GM20431 (cell line): ENCODE data around the gene TECPR2.
"Not testable (repeated sequence)": the region's sequence is repeated elsewhere in the genome, so short reads cannot be mapped to it uniquely, and the experiment has no call there.

Experiments used
- in situ Hi-C: fragments of 300-500 bp; cut with MseI, MboI; formaldehyde crosslinking; loops from one replicate; pipeline ENCODE4 v1.15.0; 2020; ENCODE audit warnings: low sequenced_read_pairs; ENCODE audit not compliant: unreplicated experiment

TECPR2 gene

GRCh38 chr14:102362545-102363181 lies at the start of gene TECPR2, which contains the start of gene CINP:
TSS of gene TECPR2 (plus strand) at chr14:102362941. CDS start at chr14:102376722, 13,781 bp downstream.
TSS of gene CINP (minus strand) at chr14:102362890. CDS start at chr14:102362851, 39 bp downstream.
- in situ Hi-C loops, result no loop called here

GRCh38 chr14:102314242-102315011 lies 48.3 kb upstream of the TECPR2 start:
- in situ Hi-C loops, result no loop called here

DNA sequence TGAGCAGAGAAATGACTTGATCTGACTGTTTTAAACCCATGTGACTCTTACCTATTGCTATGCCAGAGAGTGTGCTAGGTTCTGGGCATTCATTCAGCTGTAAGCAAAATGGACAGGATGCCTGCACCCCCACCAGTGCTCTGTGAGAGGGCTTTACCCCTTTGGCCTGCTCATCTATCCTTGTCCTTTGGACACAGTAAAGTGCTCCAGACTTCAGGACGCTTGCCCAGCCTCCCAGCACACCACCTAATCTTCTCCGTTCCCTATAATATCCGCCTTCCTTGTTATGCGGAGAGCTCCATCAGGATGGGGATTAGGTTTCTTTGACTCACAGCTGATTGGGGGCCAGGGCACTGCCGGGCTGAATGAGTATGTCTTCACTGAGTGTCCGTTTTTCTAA lies 47.6 kb upstream of the TECPR2 start:
- in situ Hi-C loops, result no loop called here

GRCh38 chr14:102316338-102316742 lies 46.4 kb upstream of the TECPR2 start:
- in situ Hi-C loops, result no loop called here

DNA sequence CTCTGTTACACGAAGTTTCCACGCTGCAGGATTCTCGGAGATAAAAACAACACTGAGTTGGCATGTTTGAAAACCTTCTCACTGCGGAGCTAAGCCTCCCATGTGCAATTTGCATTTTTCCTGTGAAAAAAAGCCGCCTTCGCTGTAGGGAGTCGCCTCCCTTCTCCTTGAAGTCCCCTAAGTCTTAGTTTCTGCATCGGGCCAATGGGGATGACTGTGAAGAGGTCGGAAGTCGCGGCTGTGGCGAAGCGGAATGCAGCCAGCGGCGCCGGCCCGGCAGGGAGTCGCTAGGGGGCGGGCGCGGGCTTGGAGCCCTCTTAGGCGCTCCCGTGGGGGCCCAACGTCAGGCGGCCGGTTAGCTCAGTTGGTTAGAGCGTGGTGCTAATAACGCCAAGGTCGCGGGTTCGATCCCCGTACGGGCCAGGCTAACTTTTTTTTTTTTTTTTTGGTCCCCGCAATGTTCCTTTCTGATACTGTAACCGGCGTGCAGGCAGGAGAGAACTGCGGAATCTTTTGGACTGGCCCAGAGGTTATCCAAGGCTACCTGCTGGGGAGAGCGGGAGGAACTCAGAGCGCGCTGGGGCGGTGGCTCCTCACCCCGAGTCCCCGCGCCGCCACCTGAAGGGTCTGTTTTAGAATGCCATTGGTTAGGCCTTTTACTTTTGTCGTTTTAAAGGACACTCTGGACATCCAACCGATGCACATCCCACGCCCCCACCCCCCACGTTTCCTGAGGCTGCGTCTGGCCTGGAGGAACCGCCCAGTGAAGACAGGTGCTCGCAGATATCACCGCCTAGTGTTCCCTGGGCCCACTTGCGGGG lies 45.8 kb upstream of the TECPR2 start:
- in situ Hi-C loops, result no loop called here

- in situ Hi-C loops, result no loop called here
Measured at GRCh38 chr14:102317564-102318248, 45.0 kb upstream of the TECPR2 start.

DNA sequence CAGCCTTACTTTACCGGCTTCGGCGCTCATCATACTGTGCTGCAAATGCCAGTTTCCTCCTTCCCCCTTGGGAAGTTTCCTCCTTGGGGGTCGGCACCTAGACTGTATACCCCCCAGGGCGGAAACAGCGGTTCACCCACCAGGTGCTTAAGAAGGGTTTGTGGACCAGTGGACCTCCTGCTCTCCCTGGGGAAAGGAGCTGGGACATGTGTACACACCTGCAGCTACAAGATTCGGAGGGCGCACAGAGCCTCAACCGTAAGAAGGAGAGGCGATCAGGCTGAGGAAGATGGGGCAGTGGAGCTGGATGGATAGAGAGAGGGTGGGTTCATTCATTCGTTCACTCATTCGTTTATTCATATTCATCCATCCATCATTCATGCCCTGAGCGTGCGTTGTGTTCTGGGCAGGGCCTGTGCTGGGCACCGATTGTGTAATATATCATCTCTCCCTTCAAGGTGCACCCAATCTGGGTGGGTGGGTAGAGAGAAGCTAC lies 43.9 kb upstream of the TECPR2 start:
- in situ Hi-C loops, result no loop called here

- in situ Hi-C loops, result no loop called here
Measured at GRCh38 chr14:102319351-102320032, 43.2 kb upstream of the TECPR2 start, which contains the start of gene ZNF839. TSS of gene ZNF839 (plus strand) at chr14:102319746. CDS start at chr14:102319766, 20 bp downstream.

GRCh38 chr14:102320033-102320660 lies 42.6 kb upstream of the TECPR2 start:
- in situ Hi-C loops, result no loop called here

DNA sequence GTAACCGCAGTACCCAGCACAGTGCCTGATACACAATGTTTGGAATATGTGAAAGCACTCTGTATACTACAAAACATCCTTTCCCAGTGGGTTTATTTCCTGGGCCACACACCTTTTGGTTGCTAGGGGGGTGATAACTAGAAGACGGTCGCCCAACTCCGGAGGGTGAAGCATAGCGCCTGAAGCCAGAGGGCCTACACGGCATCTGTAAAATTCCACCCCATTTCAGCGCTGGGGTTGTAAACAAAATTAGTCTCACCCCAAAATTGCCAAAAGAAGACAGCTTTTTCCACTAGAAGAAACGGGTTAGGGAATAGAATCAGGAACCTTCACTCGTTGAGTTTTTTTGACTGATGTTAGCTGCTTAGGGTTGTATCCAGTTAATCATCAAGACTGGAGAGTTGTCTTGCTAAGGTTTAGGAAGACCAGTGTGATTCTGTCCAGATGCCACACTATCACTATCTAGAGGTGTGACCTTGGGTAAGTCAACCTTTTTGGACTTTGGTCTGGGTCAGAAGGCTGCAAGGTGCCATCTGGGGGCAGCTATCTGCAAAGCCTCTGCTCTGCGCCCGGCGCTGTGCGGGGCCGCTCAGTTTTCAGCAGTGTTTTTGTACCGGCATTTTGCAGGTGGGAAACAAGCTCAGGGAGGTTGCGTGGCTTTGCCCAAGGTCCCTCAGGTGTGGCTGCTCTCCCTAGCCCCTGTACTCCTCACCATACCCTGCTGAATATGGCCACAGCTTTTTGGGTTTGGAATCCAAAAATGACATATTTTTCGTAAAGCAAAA lies 41.9 kb upstream of the TECPR2 start:
- in situ Hi-C loops, result no loop called here

- in situ Hi-C loops, result no loop called here
Measured at GRCh38 chr14:102321456-102322422, 41.0 kb upstream of the TECPR2 start.

DNA sequence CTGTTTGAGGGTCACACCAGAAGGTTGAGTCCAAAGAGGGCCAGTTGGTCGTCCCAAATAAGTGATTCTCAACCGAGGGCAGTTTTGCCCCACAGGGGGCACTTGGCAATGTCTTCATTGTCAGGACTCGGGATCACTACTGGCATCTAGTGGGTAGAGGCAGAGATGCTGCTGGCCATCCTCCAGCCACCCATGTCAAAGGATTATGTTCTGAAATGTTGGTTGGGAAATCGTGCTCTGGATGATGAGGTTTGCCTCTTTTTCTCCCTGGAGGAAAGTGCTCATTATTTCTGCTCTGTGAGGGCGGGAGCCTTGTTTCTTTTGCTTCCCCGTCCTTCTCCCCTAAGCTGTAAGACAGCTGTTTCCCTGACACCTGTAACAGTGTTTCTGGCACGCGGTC lies 39.6 kb upstream of the TECPR2 start:
- in situ Hi-C loops, result no loop called here

- in situ Hi-C loops, result no loop called here
Measured at GRCh38 chr14:102325791-102326345, 36.9 kb upstream of the TECPR2 start.

- in situ Hi-C loops, result no loop called here
Measured at GRCh38 chr14:102326583-102326982, 36.2 kb upstream of the TECPR2 start.

- in situ Hi-C loops, result not testable (repeated sequence)
Measured at GRCh38 chr14:102329381-102329780, 33.4 kb upstream of the TECPR2 start.

DNA sequence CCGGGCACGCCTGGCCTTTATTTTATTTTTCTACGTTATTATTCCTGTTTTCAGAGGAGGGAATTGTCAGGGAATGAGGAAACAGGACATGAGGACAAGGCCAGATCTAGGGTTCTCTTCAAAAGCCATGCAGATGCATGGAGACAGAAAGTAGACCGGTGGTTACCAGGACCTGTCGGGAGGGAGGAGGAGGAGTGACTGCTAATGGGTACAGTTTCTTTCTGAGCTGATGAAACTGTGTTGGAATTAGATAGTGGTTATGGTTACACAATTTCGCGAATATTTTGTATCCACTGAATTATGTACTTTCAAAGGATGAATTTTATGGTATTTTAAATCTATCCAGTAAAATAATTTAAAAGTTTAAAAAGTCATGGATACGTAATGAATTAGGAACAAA lies 31.9 kb upstream of the TECPR2 start:
- in situ Hi-C loops, result no loop called here

DNA sequence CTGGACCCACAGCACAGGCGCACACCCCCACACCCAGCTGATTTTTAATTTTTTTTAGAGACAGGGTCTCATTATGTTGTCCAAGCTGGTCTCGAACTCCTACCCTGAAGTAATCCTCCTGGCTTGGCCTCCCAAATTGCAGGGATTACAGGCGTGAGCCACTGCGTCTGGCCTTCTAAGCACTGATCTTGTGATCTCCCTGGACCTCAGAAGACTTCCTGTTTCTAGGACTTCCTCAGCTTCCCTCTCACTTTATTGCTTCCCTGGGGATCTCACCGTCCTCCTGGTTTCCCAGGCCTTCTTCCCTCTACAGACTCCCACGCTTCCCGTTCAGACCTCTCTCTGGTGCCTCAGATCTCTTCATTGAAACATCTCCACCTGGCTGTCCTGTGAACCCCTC lies 29.4 kb upstream of the TECPR2 start:
- in situ Hi-C loops, result no loop called here
